Loucy (cell line): Measurements from ENCODE around the gene NNAT.
"Not testable (repeated sequence)": the region's sequence is repeated elsewhere in the genome, so short reads cannot be mapped to it uniquely, and the experiment has no call there.

Experiments
- H2AFZ ChIP-seq: fragments of 200-600 bp; sonication (generic); 2 replicates; pipeline ENCODE4 v1.6.0; 2016; ENCODE audit warnings: antibody characterized with exemption, mild to moderate bottlenecking, low read length, moderate library complexity
- H3F3A ChIP-seq: fragments of 200-600 bp; 2 replicates; pipeline ENCODE4 v1.6.0; 2016; ENCODE audit warnings: antibody characterized with exemption, low read depth, mild to moderate bottlenecking
- H3K27me3 ChIP-seq: fragments of 200-600 bp; sonication (generic); 2 replicates; pipeline ENCODE4 v1.6.1; 2014; ENCODE audit warnings: low read length, mild to moderate bottlenecking; ENCODE audit not compliant: insufficient read depth, poor library complexity, severe bottlenecking
- H3K36me3 ChIP-seq: fragments of 200-600 bp; sonication (generic); 2 replicates; pipeline ENCODE4 v1.6.1; 2016; ENCODE audit warnings: low read length; ENCODE audit not compliant: insufficient read depth
- H3K4me1 ChIP-seq: fragments of 200-600 bp; sonication (generic); 2 replicates; pipeline ENCODE4 v1.5.1; 2014; ENCODE audit warnings: low read length, mild to moderate bottlenecking; ENCODE audit not compliant: insufficient read depth, poor library complexity, severe bottlenecking
- H3K4me2 ChIP-seq: fragments of 200-600 bp; sonication (generic); 2 replicates; pipeline ENCODE4 v1.6.0; 2014; ENCODE audit warnings: antibody characterized with exemption, low read length, low read depth, mild to moderate bottlenecking; ENCODE audit not compliant: poor library complexity, severe bottlenecking
- H3K4me3 ChIP-seq: fragments of 200-600 bp; sonication (generic); 2 replicates; pipeline ENCODE4 v1.5.1; 2014; ENCODE audit warnings: low read length, mild to moderate bottlenecking, mixed read lengths; ENCODE audit not compliant: poor library complexity, severe bottlenecking
- H3K79me2 ChIP-seq: fragments of 200-600 bp; sonication (generic); 2 replicates; pipeline ENCODE4 v1.6.1; 2014; ENCODE audit warnings: low read length; ENCODE audit not compliant: insufficient read depth
- H3K9ac ChIP-seq: fragments of 200-600 bp; sonication (generic); 2 replicates; pipeline ENCODE4 v1.6.0; 2014; ENCODE audit warnings: mild to moderate bottlenecking, low read depth, low read length, moderate library complexity; ENCODE audit not compliant: poor library complexity, severe bottlenecking
- H3K9me2 ChIP-seq: fragments of 200-600 bp; sonication (generic); replicated peaks from 2 replicates; pipeline ENCODE4 v1.6.1; 2016; ENCODE audit warnings: low read depth, low read length, mixed read lengths
- H3K9me3 ChIP-seq: fragments of 200-600 bp; sonication (generic); 2 replicates; pipeline ENCODE4 v1.6.1; 2014; ENCODE audit warnings: mild to moderate bottlenecking, antibody characterized with exemption, low read length, low read depth; ENCODE audit not compliant: insufficient read depth
- H4K20me1 ChIP-seq: fragments of 200-600 bp; sonication (generic); 2 replicates; pipeline ENCODE4 v1.6.0; 2014; ENCODE audit warnings: antibody characterized with exemption, low read length, mild to moderate bottlenecking; ENCODE audit not compliant: insufficient read depth, poor library complexity, severe bottlenecking
- CTCF ChIP-seq: fragments of 200-600 bp; sonication (generic); conservative IDR thresholded peaks from 2 replicates; pipeline ENCODE4 v1.5.1; 2014; ENCODE audit warnings: mild to moderate bottlenecking, antibody characterized with exemption, low read length
- EZH2phosphoT487 ChIP-seq: fragments of 200-600 bp; IDR thresholded peaks from 2 replicates; pipeline ENCODE4 v1.6.1; 2018; ENCODE audit warnings: antibody characterized with exemption, mild to moderate bottlenecking, moderate library complexity, borderline replicate concordance

The NNAT gene

GRCh38 chr20:37480919-37481318, 40.1 kb upstream of the NNAT start:
- Histone ChIP-seq H2AFZ (no peak overlapping the region), H3K9me3 (no peaks in the 10 kb centered on the region), H3F3A (no peaks in the 10 kb centered on the region), H4K20me1 (no peaks in the 10 kb centered on the region), H3K4me1 (no peaks in the 10 kb centered on the region), H3K27me3 (no peaks in the 10 kb centered on the region), H3K9ac (no peak overlapping the region), H3K4me3 (no peak overlapping the region), H3K36me3 (no peaks in the 10 kb centered on the region), H3K79me2 (no peaks in the 10 kb centered on the region), H3K4me2 (no peak overlapping the region), H3K9me2 (no peaks in the 10 kb centered on the region)
- no peak for TF ChIP-seq CTCF
- TF ChIP-seq EZH2phosphoT487 = no peak

- H3K9me3 ChIP-seq = no peaks in the 10 kb centered on the region
- H3K4me3 ChIP-seq = no peak overlapping the region
- H3K9me2 ChIP-seq = no peaks in the 10 kb centered on the region
- H3F3A ChIP-seq = no peaks in the 10 kb centered on the region
- no peaks in the 10 kb centered on the region for H4K20me1 ChIP-seq
- no peak for TF ChIP-seq EZH2phosphoT487
- no peak for TF ChIP-seq CTCF
- H3K36me3 ChIP-seq = no peaks in the 10 kb centered on the region
- no peak overlapping the region for H3K4me2 ChIP-seq
- no peaks in the 10 kb centered on the region for H3K79me2 ChIP-seq
- H3K4me1 ChIP-seq = no peaks in the 10 kb centered on the region
- H3K9ac ChIP-seq = no peak overlapping the region
- H2AFZ ChIP-seq = no peak overlapping the region
- no peaks in the 10 kb centered on the region for H3K27me3 ChIP-seq
These were observed 39.4 kb upstream of the NNAT start for GRCh38 chr20:37481610-37482009.

- TF ChIP-seq EZH2phosphoT487 (no peak), CTCF (no peak)
- Histone ChIP-seq H3K9me3 (no peaks in the 10 kb centered on the region), H3K4me3 (no peak overlapping the region), H3K4me1 (no peaks in the 10 kb centered on the region), H3K9me2 (no peaks in the 10 kb centered on the region), H3K27me3 (no peaks in the 10 kb centered on the region), H3F3A (no peaks in the 10 kb centered on the region), H3K9ac (no peak overlapping the region), H3K79me2 (no peaks in the 10 kb centered on the region), H4K20me1 (no peaks in the 10 kb centered on the region), H3K36me3 (no peaks in the 10 kb centered on the region), H3K4me2 (no peak overlapping the region), H2AFZ (no peak overlapping the region)
These were observed 36.7 kb upstream of the NNAT start for GRCh38 chr20:37484331-37484730.

- H3K9me3 ChIP-seq, H3K79me2 ChIP-seq, H3K9ac ChIP-seq, H3K27me3 ChIP-seq, H4K20me1 ChIP-seq, H3K4me3 ChIP-seq, H3K9me2 ChIP-seq, H2AFZ ChIP-seq, H3K4me1 ChIP-seq, H3F3A ChIP-seq, H3K36me3 ChIP-seq, H3K4me2 ChIP-seq: not testable (repeated sequence)
These were observed 34.8 kb upstream of the NNAT start for GRCh38 chr20:37486209-37486608.
